Measurements from ENCODE around the gene SLC22A3.

- no peak for TF ChIP-seq CTCF (IDR thresholded peaks at IDR 0.05)
- TF ChIP-seq POLR2A (IDR thresholded peaks at IDR 0.05), result no peak
- no peak for TF ChIP-seq POLR2AphosphoS5 (IDR thresholded peaks at IDR 0.05)
- TF ChIP-seq EP300 (IDR thresholded peaks at IDR 0.05), result no peak
Measured at GRCh38 chr6:160349814-160350350, 1.7 kb downstream of the SLC22A3 start.

Measured in stomach (tissue), 4 donors.